CD4-positive, alpha-beta T cell (primary cell): ENCODE results near the gene MKLN1. TPM values are rescaled to one million over a fixed set of nuclear protein-coding genes. Genes with fewer than 3 reads are reported as not detected.

Experiments used
- ATAC-seq: fragments of 200-7000 bp; cut with Tn5 transposase; one replicate; pipeline ENCODE4 v1.10.0; 2022; ENCODE audit warnings: mild to moderate bottlenecking; ENCODE audit not compliant: poor library complexity
- CTCF ChIA-PET: fragments of 350-600 bp; sonication (Branson Sonifier 250); formaldehyde crosslinking; loops from one replicate; lab custom pipeline; 2021; ENCODE audit warnings: antibody characterized with exemption, inconsistent platforms; lab: Charles Lee
- POLR2A ChIA-PET: fragments of 350-600 bp; sonication (Branson Sonifier 250); formaldehyde crosslinking; loops from one replicate; lab custom pipeline; 2021; ENCODE audit warnings: antibody characterized with exemption, inconsistent platforms; lab: Charles Lee
- DNase-seq, 14 experiments: peaks; one replicate each; pipeline ENCODE4 v3.0.0-alpha.2; 2013 to 2020; ENCODE audit warnings: mixed read lengths in 2 of 14
- H3K27ac ChIP-seq, 2 donors: one replicate each; pipeline versions ENCODE4 v1.5.1 to v1.7.0; 2013; ENCODE audit warnings: low read length in 2 of 2, low read depth in 1 of 2, mild to moderate bottlenecking in 1 of 2
- H3K27me3 ChIP-seq, 2 experiments: 1 replicate in 1 of 2; 2 replicates in 1 of 2; pipeline versions ENCODE4 v1.6.1 to v1.7.0; 2013; ENCODE audit warnings: low read length in 2 of 2, control low read depth in 1 of 2, mild to moderate bottlenecking in 1 of 2, moderate library complexity in 1 of 2; ENCODE audit not compliant: insufficient read depth in 2 of 2, control insufficient read depth in 1 of 2
- H3K36me3 ChIP-seq: one replicate; pipeline ENCODE4 v1.6.1; 2013; ENCODE audit warnings: low read length, control low read depth; ENCODE audit not compliant: insufficient read depth
- H3K4me1 ChIP-seq: one replicate; pipeline ENCODE4 v1.6.1; 2013; ENCODE audit warnings: low read length, control low read depth; ENCODE audit not compliant: insufficient read depth
- H3K4me3 ChIP-seq: one replicate; pipeline ENCODE4 v1.5.1; 2013; ENCODE audit warnings: mild to moderate bottlenecking, low read length, moderate library complexity
- H3K9me3 ChIP-seq, 2 experiments: 1 replicate in 1 of 2; 2 replicates in 1 of 2; pipeline versions ENCODE4 v1.6.1 to v1.7.0; 2013; ENCODE audit warnings: low read length in 2 of 2, mild to moderate bottlenecking in 2 of 2, control low read depth in 1 of 2, moderate library complexity in 1 of 2; ENCODE audit not compliant: control insufficient read depth in 1 of 2, insufficient read depth in 1 of 2
- H3K27ac Mint-ChIP-seq: one replicate; pipeline ENCODE4 v1.8.0; 2020; ENCODE audit warnings: mixed read lengths
- H3K27me3 Mint-ChIP-seq: one replicate; pipeline ENCODE4 v1.8.0; 2021; ENCODE audit warnings: mixed read lengths
- H3K36me3 Mint-ChIP-seq: one replicate; pipeline ENCODE4 v1.8.0; 2021; ENCODE audit warnings: low read depth, mixed read lengths
- H3K4me1 Mint-ChIP-seq: one replicate; pipeline ENCODE4 v1.8.0; 2021; ENCODE audit warnings: low read depth, mixed read lengths
- H3K4me3 Mint-ChIP-seq: one replicate; pipeline ENCODE4 v1.8.0; 2020; ENCODE audit warnings: mild to moderate bottlenecking, mixed read lengths
- H3K9me3 Mint-ChIP-seq: one replicate; pipeline ENCODE4 v1.8.0; 2020; ENCODE audit warnings: mixed read lengths
- CTCF ChIP-seq: fragments of 200-600 bp; IDR thresholded peaks from one replicate; pipeline ENCODE4 v1.8.0; 2022; ENCODE audit warnings: antibody characterized with exemption, mild to moderate bottlenecking
- intact Hi-C, 2 experiments: fragments of 100-400 bp; cut with DNase I in 1 of 2; cut with micrococcal nuclease in 1 of 2; formaldehyde crosslinking; loops; one replicate each; pipeline versions ENCODE4 v1.15.1 to v1.9.0; 2023 to 2025; cut with DNase I, micrococcal nuclease
- total RNA-seq, 174 experiments: library from RNA in 2 of 174; stranded (reverse) in 2 of 174; gene quantifications; one replicate each; pipeline ENCODE4 v1.2.3 and lab custom pipeline; 2021 to 2026

Gene MKLN1
- total RNA-seq, 2 experiments from 2014 or later: 47.2 to 53.7 TPM

GRCh38 chr7:131284702-131285419 lies 42.8 kb upstream of the MKLN1 start:
- no peaks in the 10 kb centered on the region for H3K27me3 ChIP-seq
- H3K4me3 Mint-ChIP-seq: no peak overlapping the region
- H3K9me3 ChIP-seq: no peaks in the 10 kb centered on the region
- H3K4me3 ChIP-seq: no peak overlapping the region
- no peak overlapping the region for H3K27ac Mint-ChIP-seq
- intact Hi-C loops: no loop called here
- no peaks in the 10 kb centered on the region for H3K9me3 Mint-ChIP-seq
- no peaks in the 10 kb centered on the region for H3K27me3 Mint-ChIP-seq
- no peaks in the 10 kb centered on the region for H3K4me1 Mint-ChIP-seq
- CTCF ChIA-PET: interaction anchor here (0.7 kb wide), 1 partner anchor 56 kb away, joined by 3 read pairs; no protein-coding TSS in a partner anchor
- no peak for ATAC-seq
- POLR2A ChIA-PET: no interaction called here
- no peak overlapping the region for H3K27ac ChIP-seq
- H3K36me3 ChIP-seq: no peaks in the 10 kb centered on the region
- no peak for DNase-seq
- TF ChIP-seq CTCF: no peak
- H3K4me1 ChIP-seq: no peaks in the 10 kb centered on the region
- no peaks in the 10 kb centered on the region for H3K36me3 Mint-ChIP-seq

- Mint-ChIP-seq H3K27me3 (no peaks in the 10 kb centered on the region), H3K36me3 (no peaks in the 10 kb centered on the region), H3K4me1 (no peaks in the 10 kb centered on the region), H3K4me3 (no peak overlapping the region), H3K27ac (no peak overlapping the region), H3K9me3 (no peaks in the 10 kb centered on the region)
- no peaks in the 10 kb centered on the region for H3K9me3 ChIP-seq
- H3K4me3 ChIP-seq: no peak overlapping the region
- no peak overlapping the region for H3K27ac ChIP-seq
- ChIA-PET POLR2A (no interaction called here), CTCF (interaction anchor here (0.7 kb wide), 1 partner anchor 57 kb away, joined by 3 read pairs; no protein-coding TSS in a partner anchor)
- no peaks in the 10 kb centered on the region for H3K27me3 ChIP-seq
- no peaks in the 10 kb centered on the region for H3K4me1 ChIP-seq
- no peak for ATAC-seq
- intact Hi-C loops: no loop called here
- no peak for TF ChIP-seq CTCF
- DNase-seq: no peak
- H3K36me3 ChIP-seq: no peaks in the 10 kb centered on the region
Measured at GRCh38 chr7:131285556-131285955, 42.1 kb upstream of the MKLN1 start.

- intact Hi-C loops: no loop called here
Measured at GRCh38 chr7:131288450-131288849, 39.2 kb upstream of the MKLN1 start.

More at GRCh38 chr7:131288450-131288849, 39.2 kb upstream of the MKLN1 start:
- no peak for TF ChIP-seq CTCF
- Histone ChIP-seq H3K4me1 (no peaks in the 10 kb centered on the region), H3K4me3 (no peak overlapping the region), H3K27me3 (no peaks in the 10 kb centered on the region), H3K36me3 (no peaks in the 10 kb centered on the region), H3K27ac (no peak overlapping the region), H3K9me3 (no peaks in the 10 kb centered on the region)
- ATAC-seq (no peak), DNase-seq (no peak)
- Mint-ChIP-seq H3K27ac (no peak overlapping the region), H3K4me3 (no peak overlapping the region), H3K9me3 (no peaks in the 10 kb centered on the region), H3K4me1 (no peaks in the 10 kb centered on the region), H3K36me3 (no peaks in the 10 kb centered on the region), H3K27me3 (no peaks in the 10 kb centered on the region)
- ChIA-PET CTCF (interaction anchor here (0.6 kb wide), 1 partner anchor 231 kb away, joined by 4 read pairs; no protein-coding TSS in a partner anchor), POLR2A (no interaction called here)
